Measurements from ENCODE around the gene USF3. TPM values are rescaled to one million over a fixed set of nuclear protein-coding genes. Genes with fewer than 3 reads are reported as not detected.

USF3 gene
- total RNA-seq, 4 donors from 2014 or later, result 23.1 to 33.2 (median 27.8) TPM

DNA sequence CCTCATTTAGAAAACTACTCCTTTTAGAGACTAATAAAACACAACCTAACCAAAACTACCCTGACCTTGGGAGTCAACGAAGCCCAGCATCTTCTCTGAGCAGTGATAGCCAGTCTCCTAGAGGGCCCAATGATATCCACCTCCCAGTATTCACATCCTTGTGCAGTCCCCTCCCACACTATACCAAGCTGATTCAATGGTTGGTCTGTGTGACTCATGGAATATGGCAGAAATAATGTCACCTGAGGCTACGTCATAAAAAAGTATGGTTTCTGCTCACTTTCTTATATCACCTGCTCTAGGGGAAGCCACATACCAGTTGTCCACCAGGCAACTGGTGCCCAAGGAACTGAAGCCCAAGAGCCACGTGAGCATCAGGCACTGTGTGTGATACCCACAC lies 21.4 kb upstream of the USF3 start:
- Histone ChIP-seq H3K27ac (no peak overlapping the region), H3K4me3 (no peak overlapping the region), H3K4me1 (peaks cover 0 to 7% (median 0%) of the 10 kb centered on the region in 4 donors), H3K36me3 (peaks cover 0 to 17% (median 7%) of the 10 kb centered on the region in 4 donors), H3K27me3 (no peaks in the 10 kb centered on the region), H3K9me3 (no peaks in the 10 kb centered on the region)
- no peak for DNase-seq
- in situ Hi-C loops (cut with MboI; ENCODE audit: low pct_ligation_motif_present in 1 of 4, low pct_unique_long_range_greater_than_20kb in 1 of 4, low sequenced_read_pairs in 3 of 4) (no loop called here), intact Hi-C loops (cut with DNase I; ENCODE audit: low total_unique reads) (no loop called here)
- 67 to 85% methylated on average over 1 to 3 of the region's 3 CpGs for WGBS, 2 donors (ENCODE audit: low coverage in 1 of 2)
- no peak for TF ChIP-seq POLR2AphosphoS5 (IDR thresholded peaks at IDR 0.05)
- TF ChIP-seq CTCF (IDR thresholded peaks at IDR 0.05), result no peak
- no peak for TF ChIP-seq EP300 (IDR thresholded peaks at IDR 0.05; ENCODE audit: low read depth)
- no peak for TF ChIP-seq POLR2A (IDR thresholded peaks at IDR 0.05)

DNA sequence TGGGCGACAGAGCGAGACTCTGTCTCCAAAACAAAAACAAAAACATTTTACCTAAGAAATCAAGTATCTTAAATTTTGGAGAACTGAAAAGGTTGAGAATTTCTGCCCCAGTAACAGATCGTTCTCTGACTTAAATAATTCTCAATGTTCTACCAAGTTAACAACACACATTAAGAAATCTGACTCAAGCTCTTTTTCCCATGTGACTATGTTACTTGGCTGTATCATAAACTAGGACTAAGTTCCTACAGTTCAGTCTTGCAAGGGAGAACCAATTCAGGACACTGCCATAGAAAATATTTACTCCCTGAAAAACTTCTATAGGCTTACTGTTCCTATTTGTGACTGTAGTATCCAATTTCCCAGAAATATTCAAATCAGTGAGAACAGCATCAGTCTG lies 20.9 kb upstream of the USF3 start:
- peaks cover 0 to 17% (median 5%) of the 10 kb centered on the region in 4 donors for H3K36me3 ChIP-seq
- H3K4me1 ChIP-seq, result peaks cover 0 to 7% (median 0%) of the 10 kb centered on the region in 4 donors
- no peaks in the 10 kb centered on the region for H3K27me3 ChIP-seq
- no peak overlapping the region for H3K27ac ChIP-seq
- DNase-seq, result no peak
- H3K9me3 ChIP-seq, result no peaks in the 10 kb centered on the region
- H3K4me3 ChIP-seq, result no peak overlapping the region
- in situ Hi-C loops (cut with MboI; ENCODE audit: low pct_ligation_motif_present in 1 of 4, low pct_unique_long_range_greater_than_20kb in 1 of 4, low sequenced_read_pairs in 3 of 4), result no loop called here
- intact Hi-C loops (cut with DNase I; ENCODE audit: low total_unique reads), result no loop called here
- WGBS, 2 donors (ENCODE audit: low coverage in 1 of 2), result 89 to 97% methylated on average over 3 of the region's 3 CpGs
- TF ChIP-seq CTCF (IDR thresholded peaks at IDR 0.05) (no peak), EP300 (IDR thresholded peaks at IDR 0.05; ENCODE audit: low read depth) (no peak), POLR2A (IDR thresholded peaks at IDR 0.05) (no peak), POLR2AphosphoS5 (IDR thresholded peaks at IDR 0.05) (no peak)

DNA sequence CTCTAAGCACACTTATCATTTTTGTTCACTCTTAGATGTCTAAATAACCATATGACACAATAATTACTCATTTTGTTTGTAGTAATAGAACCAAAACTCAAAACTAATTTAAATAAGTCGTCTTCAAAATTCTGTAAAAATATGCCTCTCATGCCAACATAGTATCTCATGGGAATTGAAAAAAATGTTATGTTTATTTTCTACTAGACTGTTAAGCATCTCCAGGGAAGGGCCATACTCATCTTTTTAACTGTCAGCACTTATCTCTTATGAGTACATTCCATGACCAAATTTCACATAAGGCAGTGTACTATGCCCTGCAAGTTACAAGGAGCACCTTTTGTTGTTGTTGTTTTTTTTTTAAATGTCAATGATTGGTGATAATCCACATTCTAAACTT lies 18.3 kb upstream of the USF3 start:
- DNase-seq, result no peak
- H3K9me3 ChIP-seq, result no peaks in the 10 kb centered on the region
- intact Hi-C loops (cut with DNase I; ENCODE audit: low total_unique reads) (no loop called here), in situ Hi-C loops (cut with MboI; ENCODE audit: low pct_ligation_motif_present in 1 of 4, low pct_unique_long_range_greater_than_20kb in 1 of 4, low sequenced_read_pairs in 3 of 4) (no loop called here)
- WGBS, 2 donors (ENCODE audit: low coverage in 1 of 2), result 61 to 86% methylated on average over 1 of the region's 1 CpG
- TF ChIP-seq CTCF (IDR thresholded peaks at IDR 0.05) (no peak), POLR2A (IDR thresholded peaks at IDR 0.05) (no peak), POLR2AphosphoS5 (IDR thresholded peaks at IDR 0.05) (no peak), EP300 (IDR thresholded peaks at IDR 0.05; ENCODE audit: low read depth) (no peak)
- no peak overlapping the region for H3K4me3 ChIP-seq
- H3K4me1 ChIP-seq, result peaks cover 0 to 4% (median 0%) of the 10 kb centered on the region in 4 donors
- H3K36me3 ChIP-seq, result no peaks in the 10 kb centered on the region
- H3K27ac ChIP-seq, result no peak overlapping the region
- no peaks in the 10 kb centered on the region for H3K27me3 ChIP-seq

- no peaks in the 10 kb centered on the region for H3K9me3 ChIP-seq
- H3K4me1 ChIP-seq, result peaks cover 0 to 4% (median 0%) of the 10 kb centered on the region in 4 donors
- H3K36me3 ChIP-seq, result no peaks in the 10 kb centered on the region
- no peaks in the 10 kb centered on the region for H3K27me3 ChIP-seq
- intact Hi-C loops (cut with DNase I; ENCODE audit: low total_unique reads) (no loop called here), in situ Hi-C loops (cut with MboI; ENCODE audit: low pct_ligation_motif_present in 1 of 4, low pct_unique_long_range_greater_than_20kb in 1 of 4, low sequenced_read_pairs in 3 of 4) (no loop called here)
- DNase-seq, result no peak
- no peak overlapping the region for H3K4me3 ChIP-seq
- TF ChIP-seq CTCF (IDR thresholded peaks at IDR 0.05) (no peak), POLR2AphosphoS5 (IDR thresholded peaks at IDR 0.05) (no peak), POLR2A (IDR thresholded peaks at IDR 0.05) (no peak), EP300 (IDR thresholded peaks at IDR 0.05; ENCODE audit: low read depth) (no peak)
- no peak overlapping the region for H3K27ac ChIP-seq
- 33 to 37% methylated on average over 3 of the region's 3 CpGs for WGBS, 2 donors (ENCODE audit: low coverage in 1 of 2)
These were observed 15.7 kb upstream of the USF3 start for GRCh38 chr3:113712129-113712528.
